ENCODE results near the gene PLXNB2.

Gene PLXNB2

GRCh38 chr22:50262460-50262911 is 45.0 kb downstream of the PLXNB2 start:
- DNase-seq (ENCODE audit: low spot score) = no peak

- no peak for DNase-seq (ENCODE audit: low spot score)
Measured at GRCh38 chr22:50261615-50262459, 45.6 kb downstream of the PLXNB2 start, which contains the start of gene MAPK12. MAPK12 (minus strand) TSS chr22:50261683; CDS start chr22:50261509, 174 bp downstream.

GRCh38 chr22:50260801-50261614 is 46.4 kb downstream of the PLXNB2 start:
- DNase-seq (ENCODE audit: low spot score) = no peak

DNA sequence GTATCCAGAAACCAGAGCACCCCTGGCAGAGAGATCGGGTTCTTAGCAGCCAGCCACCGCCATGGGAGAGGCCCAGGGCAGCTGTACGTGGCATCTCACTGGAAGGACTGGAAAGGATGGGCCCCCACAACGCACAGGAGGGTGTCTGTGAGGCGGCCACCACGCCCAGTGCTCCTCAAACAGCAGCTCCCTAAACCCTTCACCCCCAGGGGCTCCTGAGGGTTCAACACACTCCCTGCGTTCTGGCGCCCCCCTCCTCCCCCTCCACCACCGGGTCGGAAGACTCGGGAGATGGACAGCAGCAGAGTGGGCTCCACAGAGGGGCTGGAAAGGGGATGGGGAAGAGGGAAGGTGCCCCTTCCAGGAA is 47.0 kb downstream of the PLXNB2 start:
- no peak for DNase-seq (ENCODE audit: low spot score)

GRCh38 chr22:50259302-50259701 is 48.1 kb downstream of the PLXNB2 start:
- no peak for DNase-seq (ENCODE audit: low spot score)

DNA sequence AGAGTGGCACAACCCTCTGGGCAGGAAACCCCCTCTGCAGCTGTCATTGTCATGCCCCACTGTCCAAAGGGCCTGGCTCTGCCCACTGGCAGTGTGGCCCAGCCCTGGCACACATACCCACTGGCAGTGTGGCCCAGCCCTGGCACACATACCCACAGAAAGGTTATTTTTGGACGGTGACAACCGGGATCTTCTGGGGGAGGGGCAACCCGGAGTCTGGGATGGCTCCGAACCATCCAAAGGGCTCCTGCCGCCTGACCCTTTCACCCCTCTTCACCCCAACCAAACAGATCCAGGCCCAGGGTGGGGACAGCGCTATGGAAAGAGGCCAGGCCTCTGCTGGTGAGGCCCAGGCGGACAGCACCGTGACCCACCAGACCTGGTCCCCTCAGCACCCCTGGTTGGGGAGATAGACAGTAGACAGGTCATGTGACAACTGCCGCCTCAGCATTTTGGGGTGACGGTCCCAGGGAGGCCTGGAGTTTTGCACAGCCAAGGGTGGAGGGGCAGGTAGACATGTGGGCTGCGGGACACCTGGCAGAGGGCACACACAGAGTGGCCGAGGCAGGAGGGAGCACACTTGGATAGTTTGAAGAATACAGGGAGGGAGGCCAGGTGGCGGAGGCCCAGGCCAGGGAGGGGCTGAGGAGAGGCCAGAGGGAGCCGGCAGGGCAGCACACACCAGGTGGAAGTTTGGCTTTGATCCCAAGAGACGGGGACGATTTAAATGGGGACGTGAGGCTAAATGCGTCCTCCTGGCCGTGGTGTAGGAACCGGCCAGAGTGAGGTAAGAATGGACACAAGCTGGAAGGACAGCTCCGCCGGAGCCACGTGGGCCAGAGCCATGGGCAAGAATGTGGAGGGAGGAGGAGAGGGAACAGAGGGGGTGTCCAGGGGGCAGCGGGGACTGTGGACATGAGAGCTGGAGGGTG is 48.8 kb downstream of the PLXNB2 start:
- DNase-seq (ENCODE audit: low spot score) = no peak

DNA sequence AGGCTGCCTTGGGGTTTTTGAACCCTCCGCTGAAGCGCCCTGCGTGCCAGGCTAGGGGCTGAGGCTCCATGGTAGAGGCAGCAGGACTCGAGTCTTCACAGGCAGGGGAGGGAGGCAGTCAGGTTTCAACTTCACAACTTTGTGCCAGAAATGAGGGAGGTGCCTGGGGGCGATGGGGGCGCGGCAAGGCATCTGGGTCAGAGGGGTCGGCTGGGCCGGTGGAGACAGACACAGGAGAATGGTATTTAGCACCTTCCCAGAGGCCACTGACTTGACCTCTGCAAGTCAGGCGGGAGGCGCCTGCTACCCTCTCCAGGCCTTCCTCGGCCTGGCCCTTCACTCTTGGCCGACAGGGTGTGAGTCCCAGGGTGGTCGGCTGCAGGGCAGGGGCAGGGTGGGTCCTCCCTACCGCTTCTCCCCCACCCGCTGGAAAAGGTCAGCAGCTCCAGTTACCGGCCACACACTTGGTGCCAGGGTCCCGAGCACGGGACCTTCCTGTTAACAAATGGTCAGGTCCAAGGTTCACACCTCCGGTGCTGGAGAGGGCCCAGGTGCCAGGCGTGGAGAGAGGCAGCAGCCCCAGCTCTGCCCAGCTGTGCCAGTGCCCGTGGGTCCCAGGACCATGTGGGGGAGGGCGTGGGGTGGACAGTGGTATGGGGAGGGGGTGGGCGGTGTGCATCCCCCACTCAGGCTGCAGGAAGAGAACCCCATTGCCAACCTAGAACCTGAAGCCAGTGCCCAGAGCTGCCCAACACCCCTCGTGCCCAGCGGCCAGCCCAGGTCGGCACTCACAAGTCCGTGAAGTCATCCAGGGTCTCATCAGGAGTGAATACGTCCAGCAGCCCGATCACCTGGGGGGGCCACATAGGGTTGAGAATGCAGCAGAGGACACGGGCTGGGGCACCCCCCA is 49.7 kb downstream of the PLXNB2 start:
- DNase-seq (ENCODE audit: low spot score) = no peak

DNA sequence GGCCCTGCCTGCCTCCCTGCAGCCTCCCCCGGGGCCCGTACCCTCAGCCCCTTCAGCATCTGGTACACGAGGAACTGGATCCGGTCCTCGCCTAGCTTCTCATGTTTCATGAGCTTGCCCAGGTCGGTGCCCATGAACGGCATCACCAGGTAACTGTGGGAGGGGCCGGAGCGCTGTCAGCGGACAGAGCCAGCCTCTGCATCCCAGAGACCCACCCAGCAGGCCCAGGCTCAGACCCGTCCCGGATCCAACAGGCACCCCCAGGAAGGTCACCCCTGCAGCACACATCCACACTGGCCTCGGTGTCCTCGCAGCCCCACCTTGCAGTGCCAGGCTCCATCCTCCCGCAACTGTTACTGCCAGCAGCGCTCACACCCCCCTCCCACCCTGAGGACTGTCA is 50.4 kb downstream of the PLXNB2 start:
- no peak for DNase-seq (ENCODE audit: low spot score)

- no peak for DNase-seq (ENCODE audit: low spot score)
Measured at GRCh38 chr22:50256258-50256862, 51.1 kb downstream of the PLXNB2 start.

- DNase-seq (ENCODE audit: low spot score) = no peak
Measured at GRCh38 chr22:50255607-50256006, 51.8 kb downstream of the PLXNB2 start.

GRCh38 chr22:50255099-50255498 is 52.3 kb downstream of the PLXNB2 start:
- no peak for DNase-seq (ENCODE audit: low spot score)

DNA sequence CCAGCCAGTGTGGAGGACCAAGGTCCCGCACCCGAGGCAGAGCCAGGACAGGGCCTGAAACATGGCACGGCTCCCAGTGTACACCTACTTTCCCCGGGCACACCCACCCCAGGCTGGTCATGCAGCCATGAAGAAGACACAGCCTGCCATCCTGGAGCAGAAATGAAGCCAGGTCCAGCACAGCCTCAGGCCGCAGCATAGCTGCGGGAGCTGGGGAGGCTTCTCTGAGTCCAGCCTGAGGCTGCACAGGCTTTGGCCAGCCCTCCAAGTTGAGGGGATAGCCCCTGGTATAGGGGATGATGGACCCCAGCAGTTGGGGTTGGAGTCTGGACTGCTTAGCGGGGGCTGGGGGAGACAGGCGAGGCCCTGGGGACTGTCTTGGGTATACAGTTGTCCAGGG is 53.5 kb downstream of the PLXNB2 start:
- no peak for DNase-seq (ENCODE audit: low spot score)

GRCh38 chr22:50253046-50253915 is 54.2 kb downstream of the PLXNB2 start:
- DNase-seq (ENCODE audit: low spot score) = no peak

DNA sequence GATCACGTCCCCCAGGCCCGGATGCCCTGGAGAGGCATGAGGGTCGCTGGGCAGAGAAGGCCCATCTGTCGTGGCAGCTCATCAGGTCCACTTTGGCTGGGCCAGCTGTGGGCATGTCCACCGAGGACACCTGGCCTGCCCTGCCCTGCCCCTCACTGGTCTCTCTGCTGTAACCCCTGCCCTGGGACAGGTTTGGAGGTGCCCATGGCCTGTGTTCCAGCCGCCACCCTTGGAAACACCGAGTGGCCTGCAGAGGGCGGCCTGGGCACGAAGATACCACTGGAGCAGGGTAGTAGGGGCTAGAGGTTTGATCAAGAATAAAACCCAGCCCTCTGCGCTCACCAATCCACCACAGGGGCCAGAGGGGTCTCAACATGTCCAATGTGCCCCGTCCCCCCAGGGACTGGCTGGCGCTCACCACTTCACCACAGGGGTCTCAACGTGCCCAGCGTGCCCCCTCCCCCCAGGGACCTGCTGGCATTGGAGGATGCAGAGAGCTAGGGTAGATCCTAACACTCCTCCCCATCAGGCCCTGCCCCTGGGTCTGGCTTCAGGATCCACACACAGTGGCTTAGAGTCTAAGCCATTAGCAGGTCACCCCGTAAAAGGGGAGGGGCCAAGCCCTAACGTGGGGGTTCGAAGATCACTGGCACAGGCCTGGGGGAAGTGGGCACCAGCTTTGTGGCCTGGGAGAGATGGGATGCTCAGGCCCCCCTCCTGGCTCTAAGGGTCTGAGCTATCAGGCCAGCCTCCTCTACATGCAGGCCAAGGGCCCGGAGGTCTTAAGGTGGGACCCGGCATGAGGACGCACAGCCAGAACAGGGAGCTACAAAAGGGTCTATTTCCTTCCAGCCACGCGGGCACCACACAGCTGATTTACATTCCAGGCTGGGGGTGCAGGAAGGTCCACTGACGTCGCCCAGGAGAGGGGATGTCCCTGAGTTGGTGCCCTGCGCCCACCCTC is 55.1 kb downstream of the PLXNB2 start:
- DNase-seq (ENCODE audit: low spot score) = no peak

DNA sequence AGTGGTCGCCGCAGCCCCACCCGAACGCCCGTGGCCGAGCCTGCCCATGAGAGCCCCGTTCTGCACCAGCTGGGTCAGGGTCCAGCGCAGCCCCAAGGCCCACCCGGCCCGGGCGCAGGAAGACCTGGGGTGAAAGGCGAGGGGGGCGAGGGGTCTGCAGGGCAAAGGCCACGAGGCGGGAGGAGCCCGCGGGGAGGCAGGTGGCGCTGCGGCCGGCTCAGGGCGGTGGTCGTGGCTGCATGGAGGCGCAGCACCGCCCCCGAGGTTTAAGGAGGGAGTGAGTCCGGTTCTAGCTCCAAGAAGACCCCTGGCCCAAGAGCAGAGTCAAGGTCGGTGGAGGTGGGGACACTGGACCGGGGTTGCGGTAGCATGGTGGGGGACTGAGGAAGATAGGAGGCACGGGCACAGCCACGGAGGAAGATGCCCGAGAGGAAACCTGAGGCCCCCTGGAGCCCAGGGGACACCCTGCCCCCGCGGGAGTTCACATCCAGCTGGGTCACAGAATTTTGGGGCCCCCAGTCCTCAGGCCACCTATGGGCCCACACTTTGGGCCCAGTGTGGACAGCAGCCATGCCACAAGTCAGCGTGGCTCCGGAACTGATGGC is 55.9 kb downstream of the PLXNB2 start:
- no peak for DNase-seq (ENCODE audit: low spot score)

GRCh38 chr22:50250555-50251476 is 56.6 kb downstream of the PLXNB2 start, which contains the start of gene HDAC10:
HDAC10 (minus strand) TSS chr22:50251265; CDS start chr22:50251032, 233 bp downstream.
- no peak for DNase-seq (ENCODE audit: low spot score)

DNA sequence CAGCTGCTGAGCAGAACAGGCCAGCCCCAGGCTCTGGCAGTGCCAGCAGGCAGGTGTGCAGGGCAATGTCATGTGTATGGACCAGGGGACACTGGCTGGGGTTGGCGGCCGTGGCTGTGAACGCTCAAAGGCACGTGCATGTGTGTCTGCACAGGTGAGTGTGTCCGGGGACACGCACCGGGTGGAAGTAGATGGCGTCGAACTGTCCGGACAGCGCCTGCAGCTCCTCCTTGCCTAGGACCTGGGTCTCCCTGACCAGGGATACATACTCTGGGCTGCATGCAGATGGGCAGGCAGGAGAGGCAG is 57.2 kb downstream of the PLXNB2 start:
- no peak for DNase-seq (ENCODE audit: low spot score)

All from pons (tissue), 1 donor.